ENCODE data around the gene MADD.

GRCh38 chr11:47378010-47378835, 108.3 kb downstream of the MADD start, which contains the start of gene SPI1:
- no peak for TF ChIP-seq CTCF (IDR thresholded peaks at IDR 0.05)
- no peak for TF ChIP-seq POLR2A (IDR thresholded peaks at IDR 0.05)

Data from thyroid gland (tissue), 4 donors.